Fibroblast of villous mesenchyme (primary cell): ENCODE data around the gene SENP7. TPM values are rescaled to one million over a fixed set of nuclear protein-coding genes. Genes with fewer than 3 reads are reported as not detected.
"Not testable (repeated sequence)": the region's sequence is repeated elsewhere in the genome, so short reads cannot be mapped to it uniquely, and the experiment has no call there.

Experiments
- DNase-seq: peaks from one replicate; pipeline ENCODE4 v3.0.0-alpha.2; 2010; ENCODE audit warnings: low read depth
- H3K4me3 ChIP-seq: 2 replicates; pipeline ENCODE4 v1.5.1; 2011; ENCODE audit warnings: low read depth, mild to moderate bottlenecking, low read length
- total RNA-seq: library from RNA; depleted of rRNA; stranded (reverse); fragments of >200 nt; gene quantifications from 2 replicates; pipeline ENCODE4 v1.2.3, GENCODE V29; 2012
- TF ChIP-seq, protein P1 (sequence below): IDR thresholded peaks from 2 replicates; pipeline ENCODE4 v1.5.1; 2012; ENCODE audit warnings: low read depth, mild to moderate bottlenecking, low read length; ENCODE audit not compliant: insufficient read depth

The SENP7 gene
- total RNA-seq, 1 donor, result 16.4 TPM

DNA sequence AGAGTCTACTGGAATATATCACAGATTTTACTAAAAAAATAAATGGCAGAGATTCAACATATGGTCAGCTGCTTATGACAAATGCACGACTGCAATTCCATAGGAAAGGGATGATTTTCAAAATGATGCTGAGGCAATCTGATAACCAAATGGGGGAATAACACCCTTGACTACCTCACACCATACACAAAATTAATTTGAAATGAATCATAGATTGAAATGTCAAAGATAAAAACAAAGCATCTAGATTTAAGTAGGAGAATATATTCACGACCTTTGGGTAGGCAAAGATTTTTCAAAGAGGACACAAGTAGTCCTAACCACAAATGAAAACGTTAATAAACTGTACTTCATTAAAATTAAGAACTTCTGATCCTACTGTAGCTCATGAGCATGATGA is 11.2 kb downstream of the SENP7 start:
- TF ChIP-seq, protein P1, sequence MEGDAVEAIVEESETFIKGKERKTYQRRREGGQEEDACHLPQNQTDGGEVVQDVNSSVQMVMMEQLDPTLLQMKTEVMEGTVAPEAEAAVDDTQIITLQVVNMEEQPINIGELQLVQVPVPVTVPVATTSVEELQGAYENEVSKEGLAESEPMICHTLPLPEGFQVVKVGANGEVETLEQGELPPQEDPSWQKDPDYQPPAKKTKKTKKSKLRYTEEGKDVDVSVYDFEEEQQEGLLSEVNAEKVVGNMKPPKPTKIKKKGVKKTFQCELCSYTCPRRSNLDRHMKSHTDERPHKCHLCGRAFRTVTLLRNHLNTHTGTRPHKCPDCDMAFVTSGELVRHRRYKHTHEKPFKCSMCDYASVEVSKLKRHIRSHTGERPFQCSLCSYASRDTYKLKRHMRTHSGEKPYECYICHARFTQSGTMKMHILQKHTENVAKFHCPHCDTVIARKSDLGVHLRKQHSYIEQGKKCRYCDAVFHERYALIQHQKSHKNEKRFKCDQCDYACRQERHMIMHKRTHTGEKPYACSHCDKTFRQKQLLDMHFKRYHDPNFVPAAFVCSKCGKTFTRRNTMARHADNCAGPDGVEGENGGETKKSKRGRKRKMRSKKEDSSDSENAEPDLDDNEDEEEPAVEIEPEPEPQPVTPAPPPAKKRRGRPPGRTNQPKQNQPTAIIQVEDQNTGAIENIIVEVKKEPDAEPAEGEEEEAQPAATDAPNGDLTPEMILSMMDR, result no peak
- DNase-seq, result no peak
- no peak overlapping the region for H3K4me3 ChIP-seq

DNA sequence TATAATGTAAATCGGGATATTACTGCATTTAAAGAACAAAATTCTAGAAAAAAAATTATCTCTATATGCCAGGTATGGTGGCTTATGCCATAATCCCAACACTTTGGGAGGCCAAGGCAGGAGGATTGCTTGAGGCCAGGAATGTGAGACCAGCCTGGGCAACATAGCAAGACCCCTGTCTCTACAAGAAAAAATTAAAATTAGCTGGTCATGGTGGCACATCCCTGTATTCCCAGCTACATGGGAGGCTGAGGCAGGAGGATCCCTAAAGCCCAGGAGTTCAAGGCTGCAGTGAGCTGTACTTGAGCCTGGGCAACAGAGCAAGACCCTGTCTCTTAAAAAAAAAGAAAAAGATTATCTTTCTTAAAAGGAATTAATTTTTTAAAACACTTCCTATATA is 12.8 kb downstream of the SENP7 start:
- DNase-seq, result no peak
- H3K4me3 ChIP-seq, result no peak overlapping the region
- TF ChIP-seq, protein P1, result no peak

DNA sequence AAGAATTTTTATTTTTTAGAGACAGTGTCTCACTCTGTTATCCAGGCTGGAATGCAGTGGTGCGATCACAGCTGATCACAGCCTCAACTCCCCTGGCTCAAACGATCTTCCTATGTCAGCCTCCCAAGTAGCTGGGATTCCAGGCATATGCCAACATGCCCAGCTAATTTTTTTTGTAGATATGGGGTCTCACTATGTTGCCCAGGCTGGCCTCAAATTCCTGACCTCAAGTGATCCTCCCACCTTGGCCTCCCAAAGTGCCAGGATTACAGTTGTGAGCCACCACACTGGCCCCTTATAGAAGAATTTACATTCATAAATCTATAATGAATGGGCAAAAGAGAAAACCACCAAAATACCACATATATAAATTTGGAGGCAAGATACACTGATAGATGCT is 15.2 kb downstream of the SENP7 start:
- TF ChIP-seq, protein P1, result no peak
- no peak overlapping the region for H3K4me3 ChIP-seq
- no peak for DNase-seq

DNA sequence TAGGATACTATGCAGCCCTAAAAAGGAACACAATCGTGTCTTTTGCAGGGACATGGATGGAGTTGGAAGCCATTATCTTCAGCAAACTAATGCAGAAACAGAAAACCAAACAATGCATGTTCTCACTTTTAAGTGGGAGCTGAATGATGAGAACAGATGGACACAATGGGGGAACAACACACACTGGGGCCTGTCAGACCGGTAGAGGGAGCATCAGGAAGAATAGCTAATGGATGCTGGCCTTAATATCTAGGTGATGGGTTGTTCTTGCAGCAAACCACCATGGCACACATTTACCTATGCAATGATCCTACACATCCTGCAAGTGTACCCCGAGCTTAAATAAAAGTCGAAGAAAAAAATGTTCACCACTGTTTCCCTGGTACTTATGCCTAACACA is 17.5 kb downstream of the SENP7 start:
- TF ChIP-seq, protein P1, result peak; percentile 21
- no peak overlapping the region for H3K4me3 ChIP-seq
- DNase-seq, result no peak

DNA sequence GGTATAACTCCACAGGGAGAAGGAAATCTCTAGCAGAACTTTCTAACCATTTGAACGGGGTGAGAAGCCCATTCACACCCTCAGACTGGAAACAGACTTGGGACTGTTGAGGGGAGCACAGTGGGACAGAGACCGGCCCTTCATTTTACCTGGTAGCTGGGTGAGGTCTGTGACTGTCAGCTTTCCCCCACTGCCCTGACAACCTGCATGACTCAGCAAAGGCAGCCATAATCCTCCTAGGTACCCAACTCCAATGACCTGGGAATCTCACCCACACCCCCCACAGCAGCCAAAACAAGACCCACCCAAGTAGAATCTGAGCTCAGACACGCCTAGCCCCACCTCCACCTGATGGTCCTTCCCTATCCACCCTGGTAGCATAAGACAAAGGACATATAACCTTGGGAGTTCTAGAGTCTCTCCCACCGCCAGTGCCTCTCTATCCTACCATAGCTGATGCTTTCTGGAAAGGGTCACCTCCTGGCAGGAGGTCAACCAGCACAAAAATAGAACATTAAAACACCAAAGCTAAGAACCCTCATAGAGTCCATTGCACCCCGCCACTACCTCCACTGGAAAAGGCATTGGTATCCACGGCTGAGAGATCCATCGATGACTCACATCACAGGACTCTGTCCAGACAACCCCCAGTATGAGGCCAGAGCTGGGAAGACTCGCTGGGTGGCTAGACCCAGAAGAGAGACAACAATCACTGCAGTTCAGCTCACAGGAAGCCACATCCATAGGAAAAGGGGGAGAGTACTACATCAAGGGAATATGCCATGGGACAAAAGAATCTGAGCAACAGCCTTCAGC is 28.0 kb downstream of the SENP7 start:
- TF ChIP-seq, protein P1, result no peak
- peak; percentile 53 for DNase-seq
- H3K4me3 ChIP-seq, result no peak overlapping the region

DNA sequence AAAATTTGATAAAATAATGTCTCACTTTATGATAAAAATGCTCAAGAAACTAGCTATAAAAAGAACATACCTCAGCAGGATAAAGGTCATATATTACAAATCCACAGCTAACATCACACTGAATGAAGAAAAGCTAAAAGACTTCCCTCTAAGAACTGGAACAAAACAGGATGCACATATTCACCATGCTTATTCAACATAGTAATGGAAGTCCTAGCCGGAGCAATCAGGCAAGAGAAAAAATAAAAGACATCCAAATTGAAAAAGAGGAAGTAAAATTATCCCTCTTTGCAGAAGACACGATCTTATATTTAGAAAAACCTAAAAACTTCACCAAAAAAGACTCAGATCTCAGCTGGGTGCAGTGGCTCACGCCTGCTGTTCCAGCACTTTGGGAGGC is 34.0 kb downstream of the SENP7 start:
- TF ChIP-seq, protein P1, result no peak
- H3K4me3 ChIP-seq, result no peak overlapping the region
- no peak for DNase-seq

DNA sequence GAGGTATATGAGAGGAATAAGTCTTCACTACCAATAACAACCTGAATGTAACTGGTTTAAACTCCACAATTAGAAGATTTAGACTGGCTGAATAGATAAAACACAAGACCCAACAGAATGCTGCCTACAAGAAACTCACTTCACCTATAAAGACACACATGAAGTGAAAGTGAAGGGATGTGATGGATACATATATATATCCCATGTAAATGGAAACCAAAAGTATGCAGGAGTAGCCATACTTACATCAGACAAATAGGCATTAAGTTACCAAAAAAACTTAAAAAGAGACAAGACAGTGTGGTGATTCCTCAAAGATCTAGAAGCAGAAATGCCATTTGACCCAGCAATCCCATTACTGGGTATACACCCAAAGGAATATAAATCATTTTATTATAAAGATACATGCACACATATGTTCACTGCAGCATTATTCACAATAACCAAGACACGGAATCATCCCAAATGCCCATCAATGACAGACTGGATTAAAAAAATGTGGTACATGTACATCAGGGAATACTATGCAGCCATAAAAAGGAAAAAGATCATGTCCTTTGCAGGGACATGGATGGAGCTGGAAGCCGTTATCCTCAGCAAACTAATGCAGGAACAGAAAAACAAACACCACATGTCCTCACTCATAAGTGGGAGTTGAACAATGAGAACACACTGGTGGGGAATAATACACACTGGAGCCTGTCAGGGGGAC is 38.0 kb downstream of the SENP7 start:
- DNase-seq, H3K4me3 ChIP-seq: not testable (repeated sequence)

DNA sequence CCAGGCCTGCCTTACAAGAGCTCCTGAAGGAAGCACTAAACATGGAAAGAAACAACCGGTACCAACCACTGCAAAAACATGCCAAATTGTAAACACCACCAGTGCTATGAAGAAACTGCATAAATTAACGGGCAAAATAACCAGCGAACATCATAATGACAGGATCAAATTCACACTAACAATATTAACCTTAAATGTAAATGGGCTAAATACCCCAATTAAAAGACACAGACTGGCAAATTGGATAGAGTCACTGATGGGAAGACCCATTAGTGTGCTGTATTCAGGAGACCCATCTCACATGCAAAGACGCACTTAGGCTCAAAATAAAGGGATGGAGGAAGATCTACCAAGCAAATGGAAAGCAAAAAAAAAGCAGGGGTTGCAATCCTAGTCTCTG is 44.3 kb downstream of the SENP7 start:
- DNase-seq, H3K4me3 ChIP-seq: not testable (repeated sequence)

DNA sequence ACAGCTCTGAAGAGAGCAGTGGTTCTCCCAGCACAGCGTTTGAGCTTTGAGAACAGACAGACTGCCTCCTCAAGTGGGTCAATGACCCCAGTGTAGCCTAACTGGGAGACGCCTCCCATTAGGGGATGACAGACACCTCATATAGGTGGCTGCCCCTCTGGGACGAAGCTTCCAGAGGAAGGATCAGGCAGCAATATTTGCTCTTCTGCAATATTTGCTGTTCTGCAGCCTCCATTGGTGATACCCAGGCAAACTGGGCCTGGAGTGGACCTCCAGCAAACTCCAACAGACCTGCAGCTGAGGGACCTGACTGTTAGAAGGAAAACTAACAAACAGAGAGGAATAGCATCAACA is 45.7 kb downstream of the SENP7 start:
- H3K4me3 ChIP-seq, result peak overlapping the region; percentile 47
- DNase-seq, result not testable (repeated sequence)
